ENCODE measurements around the gene NDUFA12.

The NDUFA12 gene

DNA sequence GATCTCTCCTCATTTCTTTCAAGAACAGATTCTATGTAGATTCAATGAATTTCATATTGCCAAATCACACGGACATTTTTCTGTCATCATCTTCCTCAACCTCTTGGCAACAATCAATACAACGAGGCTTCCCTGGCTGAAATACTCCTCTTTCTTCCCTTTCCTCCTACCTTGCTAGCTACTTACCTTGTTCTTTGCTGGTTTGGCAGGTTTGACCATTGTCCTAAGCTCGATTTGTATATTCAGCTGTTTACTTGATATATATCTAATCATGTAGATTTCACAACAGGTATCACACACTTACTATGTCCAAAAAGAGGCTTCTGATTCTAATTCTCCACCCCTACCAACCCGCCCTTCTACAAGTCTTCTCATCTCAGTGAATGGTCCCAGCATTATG lies 23.6 kb downstream of the NDUFA12 start:
- no peak for DNase-seq

DNA sequence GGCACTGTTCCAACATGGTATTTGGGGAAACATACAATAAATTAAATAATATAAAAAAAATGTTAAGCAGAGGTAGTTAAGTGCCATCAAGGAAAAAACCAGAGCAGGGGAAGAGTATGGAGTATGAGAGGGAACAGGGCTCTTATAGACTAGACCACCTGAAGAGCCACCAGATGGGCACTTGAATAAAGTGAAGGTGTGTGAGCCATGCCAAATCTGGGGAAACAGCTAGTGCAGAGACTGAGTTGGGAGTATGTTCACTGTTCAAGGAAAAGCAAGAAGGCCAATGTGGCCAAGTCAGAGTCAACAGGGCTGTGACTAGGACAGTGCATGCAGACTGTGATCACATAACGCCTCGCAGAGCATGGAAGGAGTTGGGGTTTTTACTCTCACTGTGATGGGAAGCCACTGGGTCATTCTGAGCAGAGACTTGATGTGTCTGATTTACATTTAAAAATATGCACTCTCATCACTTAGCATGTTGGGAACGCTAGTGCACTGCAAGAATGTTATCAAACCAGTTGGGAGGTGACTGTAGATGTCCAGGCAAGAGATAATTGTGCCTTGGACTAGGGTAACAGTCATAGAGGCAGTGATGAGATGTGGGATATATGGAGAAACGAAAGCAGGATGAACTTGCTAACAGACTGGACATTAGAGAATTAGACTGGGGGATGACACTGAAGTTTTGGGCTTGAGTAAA lies 25.6 kb downstream of the NDUFA12 start:
- no peak for DNase-seq

DNA sequence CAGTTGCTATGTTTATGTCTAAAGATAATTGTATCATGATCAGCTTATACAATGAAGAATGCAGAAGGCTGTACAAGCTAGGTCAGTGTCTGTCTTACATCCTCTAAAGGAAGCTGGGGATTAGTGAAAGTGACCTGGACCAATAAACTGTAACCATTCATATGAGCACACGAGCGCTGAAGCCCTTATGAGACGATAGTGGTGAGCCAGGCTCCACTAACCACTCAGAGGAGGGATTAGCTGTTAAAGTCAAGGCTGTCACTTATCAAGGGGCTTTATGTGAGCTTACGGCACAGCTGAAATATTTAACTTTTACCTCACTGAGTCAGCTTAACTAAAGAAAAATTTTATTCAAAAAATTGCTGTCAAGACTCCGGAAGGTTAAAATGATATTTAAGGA lies 30.3 kb downstream of the NDUFA12 start:
- DNase-seq, result no peak

DNA sequence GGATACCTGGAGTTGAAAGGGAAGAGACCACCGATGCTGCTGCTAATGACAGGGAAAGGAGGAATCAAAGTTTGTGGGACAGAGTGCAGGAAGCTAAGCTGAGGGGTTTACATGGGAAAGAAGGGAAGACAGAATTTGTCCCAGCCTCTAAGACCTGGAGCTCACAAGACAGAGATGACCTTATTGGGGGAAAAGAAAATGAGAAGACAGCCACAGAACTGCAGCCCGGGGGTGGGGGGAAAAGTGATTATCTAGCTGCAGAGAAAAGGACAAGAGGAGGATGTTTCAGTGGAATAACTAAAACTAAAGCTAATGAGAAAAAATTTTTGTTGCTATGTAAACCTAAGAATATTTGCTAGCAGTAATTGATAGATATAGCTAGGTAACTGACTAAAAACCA lies 30.7 kb downstream of the NDUFA12 start:
- no peak for DNase-seq

DNA sequence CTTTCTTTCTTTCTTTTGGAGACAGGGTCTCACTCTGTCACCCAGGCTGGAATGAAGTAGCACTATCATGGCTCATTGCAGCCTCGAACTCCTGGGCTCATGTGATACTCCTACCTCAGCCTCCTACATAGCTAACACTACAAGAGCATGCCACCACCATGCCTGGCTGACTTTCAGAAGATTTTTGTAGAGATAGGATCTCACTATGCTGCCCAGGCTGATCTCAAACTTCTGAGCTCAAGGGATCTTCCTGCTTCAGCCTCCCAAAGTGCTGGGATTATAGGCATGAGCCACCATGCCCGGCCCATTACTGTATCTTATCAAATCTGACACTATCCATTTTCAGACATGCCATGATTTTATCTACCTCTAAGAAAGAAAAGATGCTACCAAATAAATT lies 31.6 kb downstream of the NDUFA12 start:
- DNase-seq, result no peak

DNA sequence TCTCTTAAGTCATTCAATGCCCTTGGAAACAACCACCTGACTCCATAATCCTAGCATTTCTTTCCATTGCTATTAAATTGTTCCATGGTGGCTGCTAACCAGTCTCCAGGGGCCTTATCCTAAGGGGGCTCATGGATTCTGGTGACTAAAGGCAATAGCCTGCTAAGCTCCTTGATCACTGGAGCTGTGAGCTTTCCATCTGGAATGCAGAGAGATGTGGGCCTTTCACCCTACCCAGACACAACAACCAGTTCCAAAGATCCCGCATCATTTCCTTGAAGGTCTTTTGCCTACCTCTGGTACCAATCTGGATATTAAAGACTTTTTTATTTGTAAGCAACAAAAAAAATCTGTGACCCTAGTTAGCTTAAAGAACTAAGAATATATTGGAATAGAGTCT lies 32.9 kb downstream of the NDUFA12 start:
- DNase-seq, result no peak

DNA sequence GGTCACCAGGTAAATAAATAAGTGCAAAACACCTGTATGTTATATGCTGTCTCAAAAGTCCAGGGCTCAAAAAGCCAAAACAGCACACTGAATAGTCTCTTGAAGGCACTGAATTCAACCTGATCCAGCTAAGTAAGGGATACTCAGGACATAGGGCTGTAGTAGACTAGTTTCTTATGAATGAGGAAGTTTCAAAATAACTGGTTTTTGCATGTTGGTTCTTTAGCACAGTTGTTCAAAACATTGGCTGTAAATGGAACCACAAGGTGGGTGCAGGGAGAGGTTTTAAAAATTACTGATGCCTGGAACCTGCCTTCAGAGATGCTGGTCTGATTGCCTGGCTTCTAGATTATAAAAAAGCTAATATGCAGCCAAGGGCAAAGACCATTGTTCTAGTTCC lies 34.1 kb downstream of the NDUFA12 start:
- DNase-seq, result no peak

DNA sequence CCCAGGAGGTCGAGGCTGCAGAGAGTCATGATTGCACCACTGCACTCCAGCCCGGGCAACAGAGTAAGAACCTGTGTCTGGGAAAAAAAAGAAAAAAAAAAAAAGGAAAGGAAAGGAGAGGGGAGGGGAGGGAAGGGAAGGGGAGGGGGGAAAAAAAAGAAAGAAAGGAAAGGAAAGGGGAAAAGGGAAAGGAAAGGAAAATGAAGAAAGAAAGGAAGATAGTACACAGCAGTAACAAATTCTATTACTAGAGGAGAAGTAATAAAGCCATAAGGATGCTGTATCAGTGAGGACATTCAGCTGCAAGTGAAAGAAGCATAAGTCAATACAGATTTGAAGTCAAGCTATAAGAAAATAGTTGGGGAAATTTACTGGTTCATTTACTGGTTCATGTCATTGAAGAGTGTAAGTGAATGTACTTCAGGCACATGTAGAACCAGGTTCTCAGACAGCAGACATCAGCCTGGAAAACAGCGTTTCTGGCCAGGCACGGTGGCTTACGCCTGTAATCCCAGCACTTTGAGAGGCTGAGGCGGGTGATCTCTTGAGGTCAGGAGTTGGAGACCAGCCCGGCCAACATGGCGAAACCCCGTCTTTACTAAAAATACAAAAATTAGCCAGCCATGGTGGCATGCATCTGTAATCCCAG lies 37.4 kb downstream of the NDUFA12 start:
- no peak for DNase-seq

DNA sequence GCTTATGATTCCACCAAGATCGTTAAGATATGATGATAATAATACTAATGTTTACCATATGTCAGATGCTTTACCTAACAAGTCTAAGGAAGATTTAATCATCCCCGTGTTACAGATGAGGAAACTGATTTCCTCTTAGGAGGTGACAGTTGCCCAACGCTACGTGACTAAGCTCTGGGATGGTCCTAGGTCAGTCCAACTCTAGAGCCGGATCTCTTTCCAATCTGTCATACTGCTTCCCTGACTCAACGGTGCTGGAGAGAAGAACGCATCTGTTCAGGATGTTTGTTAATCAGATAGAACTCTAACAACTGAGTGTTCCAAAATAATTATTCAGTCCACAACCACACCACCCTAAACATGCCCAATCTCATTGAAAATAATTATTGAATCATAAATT lies 39.8 kb downstream of the NDUFA12 start:
- no peak for DNase-seq

DNA sequence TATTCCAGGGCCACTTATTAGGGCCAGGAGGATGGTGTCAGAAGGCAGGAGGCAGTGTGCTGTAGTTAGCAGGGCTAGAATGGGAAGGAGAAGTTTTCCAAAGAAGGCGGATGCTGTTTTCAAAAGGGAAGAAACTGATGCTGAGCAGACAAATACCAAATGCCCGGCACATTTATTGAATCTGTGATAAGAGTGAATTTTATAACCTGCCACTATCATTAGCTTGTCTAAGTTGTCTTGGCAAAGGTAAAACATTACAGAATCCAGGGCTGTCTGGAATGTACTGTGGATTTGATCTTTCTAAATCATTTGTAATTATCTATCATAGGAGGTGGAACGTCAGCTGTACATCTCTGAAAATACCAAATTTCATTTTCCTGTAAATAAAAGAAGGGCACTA lies 40.8 kb downstream of the NDUFA12 start:
- no peak for DNase-seq

DNA sequence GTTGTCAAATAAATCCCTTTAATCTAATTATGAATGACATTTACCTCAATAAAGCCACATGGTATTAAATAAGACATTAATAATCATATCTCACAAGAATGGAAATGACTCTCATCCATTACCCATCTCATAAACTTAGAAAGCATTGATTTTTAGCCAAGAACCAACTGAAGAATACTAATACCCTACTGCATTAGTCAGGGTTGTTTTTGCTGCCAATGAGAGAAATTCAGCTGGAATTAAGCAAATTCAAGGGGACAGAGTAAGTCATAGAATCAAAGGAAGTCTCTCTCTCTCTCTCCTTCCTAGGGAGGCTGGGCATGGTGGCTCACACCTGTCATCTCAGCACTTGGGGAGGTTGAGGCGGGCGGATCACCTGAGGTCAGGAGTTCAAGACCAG lies 41.6 kb downstream of the NDUFA12 start:
- DNase-seq, result no peak

DNA sequence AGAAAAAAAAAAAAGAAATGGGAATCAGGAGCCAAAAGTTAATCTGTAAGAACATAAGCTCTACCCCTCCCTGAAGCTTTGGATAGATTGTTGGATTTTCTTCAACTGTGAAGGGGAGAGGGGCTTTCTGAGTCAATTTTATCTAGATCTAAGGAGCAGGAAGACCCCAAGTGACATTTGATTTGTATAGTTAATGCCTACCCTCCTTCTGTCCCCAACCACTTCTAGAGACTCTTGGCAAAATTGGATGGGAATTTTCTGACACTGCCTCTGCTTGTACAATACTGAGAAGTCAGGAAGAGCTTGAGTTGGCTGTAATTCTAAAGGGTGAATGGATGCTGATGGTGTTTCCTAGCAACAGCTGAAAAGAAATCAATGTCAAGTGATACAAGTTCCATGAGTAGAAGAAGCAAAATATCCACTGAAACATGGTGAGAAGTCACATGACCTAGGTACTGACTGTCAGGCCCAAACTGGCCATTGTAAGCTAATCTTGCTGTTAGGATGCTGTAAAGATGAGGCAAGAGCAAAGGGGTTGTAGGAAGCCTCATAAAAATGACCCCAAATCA lies 42.2 kb downstream of the NDUFA12 start:
- DNase-seq, result no peak

DNA sequence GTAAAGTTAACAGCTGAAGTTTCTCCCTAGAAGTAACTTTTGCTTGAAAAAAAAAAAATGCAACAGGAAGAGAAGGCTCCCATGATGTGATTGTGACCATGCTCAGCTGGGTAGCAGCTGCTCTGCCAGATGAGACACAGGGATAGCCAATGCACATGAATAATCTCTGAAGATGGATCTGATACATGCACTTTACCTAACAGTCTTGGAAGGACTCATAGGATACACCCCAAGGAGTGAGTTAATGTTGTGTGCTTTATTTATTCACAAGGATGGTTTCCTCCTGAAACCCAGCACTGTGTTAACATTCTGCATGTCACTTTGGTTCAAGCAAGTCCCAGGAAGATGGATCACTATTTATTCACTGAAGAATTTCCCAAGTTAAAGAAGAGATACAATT lies 46.5 kb downstream of the NDUFA12 start:
- DNase-seq, result no peak

DNA sequence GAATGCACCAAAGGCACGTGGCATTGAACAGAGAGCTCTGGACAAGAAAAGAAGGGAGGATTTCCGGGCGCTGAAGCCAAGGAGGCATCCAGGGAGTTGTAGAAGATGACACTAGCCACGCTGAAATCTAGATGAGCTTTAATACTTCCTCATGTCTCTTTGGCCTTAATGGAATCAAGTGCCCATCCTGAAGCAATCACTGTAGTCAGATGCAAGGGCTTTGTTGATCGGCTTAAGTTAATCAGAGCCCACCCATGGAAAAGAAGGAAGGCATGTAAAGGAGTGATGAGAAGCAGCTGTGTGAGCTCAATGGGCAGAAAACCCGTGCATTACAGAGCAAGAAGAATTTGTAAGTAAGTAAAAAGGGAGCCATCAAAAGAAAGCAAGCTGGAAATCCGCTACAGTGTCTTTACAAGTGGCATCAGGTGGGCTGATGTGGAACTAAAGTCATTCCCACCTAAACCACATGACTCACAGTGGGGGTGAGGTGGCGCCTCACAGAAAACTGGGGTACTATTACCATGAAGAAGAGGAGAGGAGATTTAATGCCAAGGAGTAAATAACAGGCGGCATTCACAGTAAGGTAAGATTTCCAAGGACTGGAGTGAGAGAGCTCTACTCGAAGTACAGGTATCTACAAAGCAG lies 48.4 kb downstream of the NDUFA12 start:
- no peak for DNase-seq

DNA sequence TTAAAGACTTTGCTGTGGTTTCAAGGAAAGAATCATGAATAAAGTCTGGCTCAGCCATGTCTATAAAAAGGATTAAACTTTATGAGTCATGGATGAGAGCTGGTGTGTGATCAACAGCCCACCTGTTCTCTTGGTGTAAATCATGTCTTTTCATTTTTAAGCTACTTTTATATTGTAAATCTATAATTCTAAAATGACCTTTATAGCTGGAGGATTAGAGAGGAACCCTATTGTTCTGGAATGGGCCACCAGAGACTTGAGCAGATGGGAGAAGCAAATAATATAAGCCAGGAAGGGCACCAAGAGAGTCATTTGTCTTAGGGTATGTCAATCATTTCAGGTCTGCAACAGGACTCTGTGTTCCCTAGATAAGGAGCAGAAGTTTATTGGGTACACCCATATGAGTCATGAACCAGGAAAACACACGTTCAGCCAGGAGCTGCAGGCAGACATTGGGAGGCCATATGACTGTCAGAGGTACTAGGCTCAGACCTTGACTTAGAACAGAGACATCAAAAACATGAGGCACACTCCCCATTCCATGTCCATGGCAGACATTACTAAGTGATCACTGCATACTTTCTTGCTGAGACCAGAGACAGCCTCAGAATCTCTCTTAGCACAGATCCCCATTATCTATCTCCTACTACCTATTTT lies 49.3 kb downstream of the NDUFA12 start:
- no peak for DNase-seq

DNA sequence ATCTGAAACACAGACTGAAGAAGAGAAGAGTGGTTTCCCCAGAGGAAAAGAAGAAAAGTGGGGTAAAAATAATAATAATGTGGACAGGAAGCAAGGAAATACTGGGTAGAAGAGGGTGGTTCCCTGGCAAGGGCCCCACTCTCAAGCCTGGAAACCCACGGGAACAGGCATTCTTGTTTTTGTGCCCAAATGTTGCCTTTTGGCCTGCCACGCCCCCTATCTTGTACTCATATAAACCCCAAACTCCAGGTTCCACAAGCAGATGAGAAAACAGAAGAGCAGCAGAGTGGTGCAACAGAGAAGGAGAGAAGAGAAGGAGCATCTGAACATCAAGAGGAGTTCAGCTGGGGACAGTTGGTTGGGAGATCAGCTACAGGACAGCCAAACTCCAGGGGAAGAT lies 51.2 kb downstream of the NDUFA12 start:
- DNase-seq, result no peak

DNA sequence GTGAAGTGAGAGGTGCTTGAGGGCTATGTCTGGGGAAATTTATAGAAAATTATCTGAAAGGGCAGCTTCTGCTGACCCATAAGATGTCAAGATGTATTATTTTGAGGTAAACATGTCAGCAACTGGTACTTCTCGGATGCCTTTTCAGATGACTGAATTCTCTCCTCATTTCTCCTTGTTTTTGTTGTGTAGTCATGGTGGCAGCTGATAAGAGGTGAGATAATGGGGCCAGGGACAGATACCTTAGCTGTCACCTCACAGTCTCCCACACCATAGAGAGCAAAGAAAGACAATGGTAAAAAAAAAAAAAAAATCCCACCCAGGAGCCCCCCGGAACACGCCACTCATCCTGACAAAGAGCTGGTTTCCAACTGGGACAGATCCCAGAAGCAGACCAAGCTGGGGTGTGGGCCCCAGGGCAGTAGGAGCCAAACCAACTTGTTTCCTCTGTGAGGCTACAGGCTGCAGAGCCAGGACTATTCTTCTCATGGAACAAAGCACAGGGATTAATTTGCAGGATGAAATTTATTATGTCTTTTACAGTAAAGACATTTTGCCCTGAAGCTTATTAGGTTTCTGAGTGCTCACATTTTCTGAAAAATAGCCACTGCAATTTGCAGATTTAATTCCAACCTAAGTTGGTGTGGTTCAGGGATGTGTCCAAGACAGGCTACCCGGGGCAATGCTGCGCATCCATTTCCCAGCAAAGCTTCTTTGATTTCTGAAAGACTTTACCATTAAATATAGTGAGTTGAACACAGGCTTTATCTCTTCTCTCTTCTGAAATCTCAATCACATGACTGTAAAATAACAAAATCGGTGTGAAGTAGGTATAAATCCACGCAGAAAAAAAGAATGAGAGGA lies 52.2 kb downstream of the NDUFA12 start:
- no peak for DNase-seq

DNA sequence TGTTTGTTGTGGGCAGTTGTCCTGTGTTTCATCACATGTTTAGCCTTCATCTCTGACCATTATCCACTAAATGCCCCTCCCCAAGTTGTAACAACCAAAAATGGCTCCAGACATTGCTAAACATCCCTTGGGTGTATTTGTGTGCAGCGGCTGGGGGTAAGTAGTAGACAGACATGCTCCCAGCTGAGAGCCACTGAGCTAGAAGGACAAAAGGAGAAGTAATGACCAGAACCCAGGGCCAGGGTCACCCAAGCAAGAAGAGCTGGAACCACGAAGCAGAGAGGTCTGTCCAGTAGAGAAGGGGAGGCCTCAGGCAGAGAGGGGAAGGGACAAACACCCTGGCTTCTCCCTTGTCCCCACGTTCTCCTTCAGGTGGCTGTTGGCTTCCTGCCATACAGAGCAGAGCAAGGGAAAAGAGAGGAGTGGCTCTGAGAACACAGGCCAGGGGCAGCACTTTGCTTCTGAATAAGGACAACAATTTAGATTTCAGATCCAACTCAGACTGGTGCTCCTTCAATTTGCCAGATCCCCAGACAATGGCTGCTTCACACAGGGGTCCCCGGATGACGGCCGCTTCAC lies 55.2 kb downstream of the NDUFA12 start:
- no peak for DNase-seq

DNA sequence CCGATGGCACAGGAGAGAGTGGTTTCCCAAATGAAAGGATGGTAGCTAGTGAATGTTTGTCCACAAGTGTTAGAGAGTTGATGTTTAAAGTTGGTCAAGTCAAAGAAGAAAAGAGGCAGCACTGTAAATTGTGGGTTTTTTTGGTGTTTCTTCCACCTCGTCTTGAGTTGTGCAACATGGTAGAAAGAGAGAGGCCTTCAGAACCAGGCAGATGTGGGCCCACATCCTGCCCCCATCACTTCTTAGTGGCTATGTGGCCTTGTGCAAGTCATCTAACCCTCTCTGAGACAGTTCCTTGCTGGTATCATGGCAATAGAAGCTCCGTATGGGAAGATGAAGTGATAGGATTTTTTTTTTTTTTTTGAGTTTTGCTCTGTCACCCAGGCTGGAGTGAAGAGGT lies 60.8 kb downstream of the NDUFA12 start:
- DNase-seq, result no peak

DNA sequence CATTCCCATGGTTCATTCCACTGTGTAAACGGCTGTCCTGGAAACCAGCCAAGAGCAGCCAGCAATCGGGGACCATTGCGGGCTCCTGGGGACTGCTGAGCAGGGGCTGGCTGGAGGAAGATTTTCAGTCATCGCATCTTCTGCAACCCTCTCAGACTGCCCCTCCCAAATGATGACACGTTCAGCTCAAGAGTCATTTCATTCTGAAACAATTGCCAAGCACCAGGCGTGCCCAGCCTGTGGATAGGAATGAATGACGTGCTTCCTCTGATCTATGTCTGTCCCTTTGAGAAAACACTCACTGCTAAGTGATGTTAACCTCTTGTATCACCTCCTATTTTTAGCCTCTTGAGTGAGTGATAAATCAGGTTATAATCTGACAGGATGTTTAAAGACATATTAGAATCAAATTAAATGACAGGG lies 62.0 kb downstream of the NDUFA12 start:
- peak; percentile 12 to 40 for DNase-seq

DNA sequence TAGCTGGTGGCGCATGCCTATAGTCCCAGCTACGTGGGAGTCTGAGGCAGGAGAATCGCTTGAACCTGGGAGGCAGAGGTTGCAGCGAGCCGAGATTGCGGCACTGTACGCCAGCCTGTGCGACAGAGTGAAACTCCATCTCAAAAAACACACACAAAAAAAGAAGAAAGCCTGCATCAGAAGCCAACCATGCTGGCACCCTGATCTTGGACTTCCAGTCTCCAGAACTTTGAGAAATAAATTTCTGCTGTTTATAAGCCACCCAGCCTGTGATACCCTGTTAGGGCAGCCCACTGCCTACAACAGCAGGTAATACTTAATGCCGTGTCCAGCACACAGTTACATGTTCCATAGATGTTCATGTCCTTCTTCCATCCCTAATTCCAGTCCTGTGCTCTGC lies 62.7 kb downstream of the NDUFA12 start:
- DNase-seq, result no peak

DNA sequence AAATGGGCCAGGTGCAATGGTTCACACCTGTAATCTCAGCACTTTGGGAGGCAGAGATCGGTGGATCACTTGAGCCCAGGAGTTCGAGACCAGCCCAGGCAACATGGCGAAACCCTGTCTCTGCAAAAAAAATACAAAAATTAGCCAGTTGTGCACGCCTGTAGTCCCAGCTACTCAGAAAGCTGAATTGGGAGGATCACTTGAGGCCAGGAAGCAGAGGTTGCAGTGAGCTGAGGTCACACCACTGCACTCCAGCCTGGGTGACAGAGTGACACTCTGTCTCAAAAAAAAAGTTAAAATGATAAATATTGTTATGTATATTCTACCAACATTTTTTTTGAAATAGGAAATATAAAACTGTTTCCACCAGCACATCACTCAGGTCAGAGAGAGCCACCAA lies 64.9 kb downstream of the NDUFA12 start:
- no peak for DNase-seq

All from SHP77 (cell line).